Ascending aorta (tissue), 2 donors: Measurements from ENCODE around the gene HAPSTR1. TPM values are rescaled to one million over a fixed set of nuclear protein-coding genes. Genes with fewer than 3 reads are reported as not detected.

ENCODE experiments used
- DNase-seq, 2 donors: peaks; one replicate each; pipeline ENCODE4 v3.0.0-alpha.2; 2019; ENCODE audit warnings: low spot score in 2 of 2
- H3K27ac ChIP-seq, 2 donors: fragments of 200-600 bp; sonication (generic); one replicate each; pipeline ENCODE4 v1.5.1; 2016 to 2017; ENCODE audit warnings: mild to moderate bottlenecking in 1 of 2
- H3K27me3 ChIP-seq: fragments of 200-600 bp; sonication (generic); one replicate; pipeline ENCODE4 v1.5.1; 2017
- H3K36me3 ChIP-seq, 2 donors: fragments of 200-600 bp; sonication (generic); one replicate each; pipeline ENCODE4 v1.5.1; 2016
- H3K4me1 ChIP-seq, 2 donors: fragments of 200-600 bp; sonication (generic); one replicate each; pipeline ENCODE4 v1.5.1; 2016 to 2017; ENCODE audit warnings: mild to moderate bottlenecking in 1 of 2
- H3K4me3 ChIP-seq, 2 donors: fragments of 200-600 bp; sonication (generic); one replicate each; pipeline ENCODE4 v1.5.1; 2016 to 2017; ENCODE audit warnings: mild to moderate bottlenecking in 1 of 2
- H3K9me3 ChIP-seq, 2 donors: fragments of 200-600 bp; sonication (generic); one replicate each; pipeline ENCODE4 v1.5.1; 2016
- CTCF ChIP-seq, 3 experiments: fragments of 200-600 bp in 2 of 3; fragments of 450-650 bp in 1 of 3; sonication (generic) in 2 of 3; IDR thresholded peaks; one replicate each; pipeline ENCODE4 v1.5.1; 2016 to 2019; ENCODE audit warnings: antibody characterized with exemption in 3 of 3, mild to moderate bottlenecking in 1 of 3, moderate library complexity in 1 of 3
- intact Hi-C: fragments of 100-400 bp; cut with DNase I; formaldehyde crosslinking; loops from one replicate; pipeline ENCODE4 v1.15.1; 2023
- total RNA-seq: library from RNA; depleted of rRNA; stranded (reverse); fragments of >200 nt; gene quantifications from one replicate; pipeline ENCODE4 v1.1.0, GENCODE V29; 2016

HAPSTR1 gene
- total RNA-seq, 1 donor from 2014 or later, result 22.0 TPM

- intact Hi-C loops, result no loop called here
- Histone ChIP-seq H3K27ac (no peak overlapping the region), H3K36me3 (no peaks in the 10 kb centered on the region), H3K27me3 (no peaks in the 10 kb centered on the region), H3K9me3 (no peaks in the 10 kb centered on the region), H3K4me1 (no peaks in the 10 kb centered on the region), H3K4me3 (no peak overlapping the region)
- no peak for TF ChIP-seq CTCF (IDR thresholded peaks at IDR 0.05)
- DNase-seq, result no peak
Measured at GRCh38 chr16:9054460-9054859, 37.0 kb upstream of the HAPSTR1 start.

GRCh38 chr16:9055115-9055514 lies 36.3 kb upstream of the HAPSTR1 start:
- H3K4me3 ChIP-seq, result no peak overlapping the region
- intact Hi-C loops, result no loop called here
- no peaks in the 10 kb centered on the region for H3K9me3 ChIP-seq

GRCh38 chr16:9055661-9056060 lies 35.8 kb upstream of the HAPSTR1 start:
- Histone ChIP-seq H3K9me3 (no peaks in the 10 kb centered on the region), H3K4me1 (peaks cover 0 to 1% of the 10 kb centered on the region in 2 donors), H3K27me3 (no peaks in the 10 kb centered on the region), H3K4me3 (no peak overlapping the region), H3K27ac (no peak overlapping the region), H3K36me3 (no peaks in the 10 kb centered on the region)
- DNase-seq, result no peak
- no peak for TF ChIP-seq CTCF (IDR thresholded peaks at IDR 0.05)
- intact Hi-C loops, result no loop called here

More at GRCh38 chr16:9055115-9055514, 36.3 kb upstream of the HAPSTR1 start:
- no peak for TF ChIP-seq CTCF (IDR thresholded peaks at IDR 0.05)
- Histone ChIP-seq H3K4me1 (no peaks in the 10 kb centered on the region), H3K27me3 (no peaks in the 10 kb centered on the region), H3K36me3 (no peaks in the 10 kb centered on the region), H3K27ac (no peak overlapping the region)
- no peak for DNase-seq

GRCh38 chr16:9056061-9056460 lies 35.4 kb upstream of the HAPSTR1 start:
- DNase-seq, result no peak
- H3K9me3 ChIP-seq, result no peaks in the 10 kb centered on the region
- no peak overlapping the region for H3K27ac ChIP-seq
- no peak for TF ChIP-seq CTCF (IDR thresholded peaks at IDR 0.05)
- no peaks in the 10 kb centered on the region for H3K36me3 ChIP-seq
- H3K4me1 ChIP-seq, result peaks cover 0 to 5% of the 10 kb centered on the region in 2 donors
- intact Hi-C loops, result no loop called here
- H3K27me3 ChIP-seq, result no peaks in the 10 kb centered on the region
- H3K4me3 ChIP-seq, result no peak overlapping the region

- H3K4me3 ChIP-seq, result no peak overlapping the region
- no peaks in the 10 kb centered on the region for H3K27me3 ChIP-seq
- peaks cover 0 to 15% of the 10 kb centered on the region in 2 donors for H3K4me1 ChIP-seq
- no peaks in the 10 kb centered on the region for H3K36me3 ChIP-seq
- TF ChIP-seq CTCF (IDR thresholded peaks at IDR 0.05), result no peak
- H3K27ac ChIP-seq, result no peak overlapping the region
- intact Hi-C loops, result no loop called here
- no peak for DNase-seq
- no peaks in the 10 kb centered on the region for H3K9me3 ChIP-seq
Measured at GRCh38 chr16:9058211-9058610, 33.2 kb upstream of the HAPSTR1 start.

- DNase-seq, result no peak
- no peak for TF ChIP-seq CTCF (IDR thresholded peaks at IDR 0.05)
- Histone ChIP-seq H3K4me3 (no peak overlapping the region), H3K9me3 (no peaks in the 10 kb centered on the region), H3K27ac (no peak overlapping the region), H3K27me3 (no peaks in the 10 kb centered on the region), H3K36me3 (no peaks in the 10 kb centered on the region), H3K4me1 (peaks cover 0 to 15% of the 10 kb centered on the region in 2 donors)
- intact Hi-C loops, result no loop called here
Measured at GRCh38 chr16:9060225-9060624, 31.2 kb upstream of the HAPSTR1 start.
